ENCODE data around the gene HPRT1.

HPRT1 gene

DNA sequence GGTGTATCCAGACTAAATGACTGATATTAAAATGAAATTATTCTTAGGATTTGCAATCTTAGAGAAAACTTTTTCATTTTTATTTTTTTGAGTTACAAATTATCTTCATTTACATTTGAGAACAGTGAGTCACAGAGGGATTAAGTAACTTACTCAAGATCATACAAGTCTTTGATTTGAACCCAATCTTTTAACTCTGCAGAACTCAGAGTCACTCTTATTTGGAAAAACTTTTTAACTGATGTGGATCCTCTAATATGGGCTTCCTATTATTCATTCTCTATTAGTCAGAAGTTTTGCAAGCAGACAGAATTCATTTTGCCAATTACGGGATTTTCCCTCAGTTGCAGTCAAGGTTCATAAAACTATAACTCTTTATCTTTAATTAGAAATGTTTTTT, 20.1 kb downstream of the HPRT1 start:
- no peak for DNase-seq

DNA sequence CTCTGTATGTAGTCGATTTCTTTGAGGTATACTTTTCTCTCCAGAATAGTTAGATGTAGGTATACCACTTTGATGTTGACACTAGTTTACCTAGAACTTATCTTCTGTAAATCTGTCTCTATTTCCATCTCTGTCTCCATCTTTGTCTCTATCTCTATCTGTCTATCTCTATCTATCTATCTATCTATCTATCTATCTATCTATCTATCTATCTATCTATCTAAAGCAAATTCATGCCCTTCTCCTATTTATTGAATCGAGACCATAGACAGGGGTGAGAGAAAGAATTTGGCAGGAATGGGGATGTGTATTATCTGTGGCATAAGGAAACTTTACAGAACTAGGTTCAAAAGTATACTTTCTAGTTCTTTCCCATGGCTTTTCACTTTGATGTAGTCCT, 21.4 kb downstream of the HPRT1 start:
- no peak for DNase-seq

GRCh38 chrX:134482371-134482770, 22.4 kb downstream of the HPRT1 start:
- no peak for DNase-seq

DNA sequence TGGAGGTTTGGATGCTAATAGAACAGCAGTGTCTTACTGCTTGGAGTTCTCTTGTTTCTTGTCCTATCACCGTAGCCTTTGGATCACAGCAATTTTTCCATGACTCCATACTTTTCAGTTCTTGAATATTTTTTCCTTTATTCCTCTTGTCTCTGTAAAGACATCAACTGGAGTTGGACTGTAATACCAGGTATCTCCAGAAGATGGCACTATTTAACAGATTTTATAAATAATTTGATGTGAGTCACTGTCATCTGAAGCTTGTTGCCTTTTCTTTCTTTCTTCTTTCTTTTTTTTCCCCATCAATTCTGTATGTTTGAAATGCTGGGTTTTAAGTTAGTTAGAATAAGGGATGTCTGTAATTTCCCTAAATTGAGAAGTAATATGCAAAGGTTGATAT, 24.1 kb downstream of the HPRT1 start:
- DNase-seq, result no peak

DNA sequence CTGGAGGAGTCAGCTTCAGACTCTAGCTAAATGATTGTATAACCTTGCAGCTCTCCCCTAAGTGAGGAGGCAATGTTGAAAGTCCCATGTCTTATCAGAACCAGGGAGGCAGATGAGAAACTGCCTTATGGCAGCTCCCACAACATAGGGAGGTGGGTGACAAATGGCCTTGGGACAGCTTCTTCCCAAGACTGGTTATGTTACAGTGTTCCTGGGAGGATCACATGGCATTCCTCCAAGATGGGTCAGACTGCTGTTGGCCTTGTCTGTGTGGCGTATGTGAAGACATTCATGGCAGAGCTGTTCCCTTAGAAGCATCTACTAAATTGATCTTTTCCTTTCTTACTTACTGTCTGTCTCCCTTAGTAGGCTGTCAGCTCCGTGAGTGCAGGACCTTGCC, 42.0 kb downstream of the HPRT1 start:
- DNase-seq, result no peak

GRCh38 chrX:134502686-134503085, 42.7 kb downstream of the HPRT1 start:
- DNase-seq, result no peak

- no peak for DNase-seq
These were observed 52.6 kb downstream of the HPRT1 start for GRCh38 chrX:134512566-134512965.

DNA sequence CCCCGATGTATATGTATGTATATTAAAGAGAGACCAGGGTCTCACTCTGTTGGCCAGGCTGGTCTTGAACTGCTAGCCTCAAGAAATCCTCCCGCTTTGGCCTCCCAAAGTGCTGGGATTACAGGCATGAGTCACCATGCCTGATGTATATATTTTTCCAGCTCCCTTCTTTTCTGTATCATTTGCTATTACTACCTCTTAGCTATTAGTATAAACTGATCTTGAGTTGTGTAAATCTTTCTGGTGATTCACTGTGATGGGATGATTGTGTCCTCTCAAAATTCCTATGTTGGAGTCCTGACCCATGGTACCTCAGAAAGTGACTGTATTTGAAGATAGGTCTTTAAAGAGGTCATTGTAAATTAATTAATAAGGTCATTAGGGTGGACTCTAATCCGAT, 53.1 kb downstream of the HPRT1 start:
- DNase-seq, result no peak

GRCh38 chrX:134520860-134521390, 61.0 kb downstream of the HPRT1 start:
- DNase-seq, result no peak

GRCh38 chrX:134524181-134524580, 64.2 kb downstream of the HPRT1 start:
- no peak for DNase-seq

- DNase-seq, result no peak
These were observed 65.3 kb downstream of the HPRT1 start for GRCh38 chrX:134525086-134525792.

- no peak for DNase-seq
These were observed 66.4 kb downstream of the HPRT1 start for GRCh38 chrX:134526399-134526798.

GRCh38 chrX:134528960-134529359, 69.0 kb downstream of the HPRT1 start:
- DNase-seq, result no peak

DNA sequence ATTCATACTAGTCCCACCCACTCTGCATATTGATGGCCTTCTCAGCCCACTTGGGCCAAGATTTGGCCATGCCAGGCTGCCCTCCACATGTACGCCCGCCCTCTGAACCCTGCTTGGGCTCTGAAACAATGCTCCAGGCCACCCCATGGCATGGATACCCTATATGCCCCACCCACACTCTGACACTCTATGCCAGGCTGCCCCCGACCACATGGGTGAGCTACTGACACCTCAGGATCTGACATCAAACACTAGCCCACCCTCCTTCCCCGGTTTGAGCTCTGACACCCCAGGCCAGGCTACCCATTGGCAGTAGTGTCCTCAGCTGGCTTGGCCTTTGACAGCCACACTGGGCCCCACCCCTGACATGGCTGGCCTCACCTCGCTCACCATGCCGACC, 69.5 kb downstream of the HPRT1 start:
- DNase-seq, result no peak

- no peak for DNase-seq
These were observed 70.9 kb downstream of the HPRT1 start for GRCh38 chrX:134530845-134531244.

DNA sequence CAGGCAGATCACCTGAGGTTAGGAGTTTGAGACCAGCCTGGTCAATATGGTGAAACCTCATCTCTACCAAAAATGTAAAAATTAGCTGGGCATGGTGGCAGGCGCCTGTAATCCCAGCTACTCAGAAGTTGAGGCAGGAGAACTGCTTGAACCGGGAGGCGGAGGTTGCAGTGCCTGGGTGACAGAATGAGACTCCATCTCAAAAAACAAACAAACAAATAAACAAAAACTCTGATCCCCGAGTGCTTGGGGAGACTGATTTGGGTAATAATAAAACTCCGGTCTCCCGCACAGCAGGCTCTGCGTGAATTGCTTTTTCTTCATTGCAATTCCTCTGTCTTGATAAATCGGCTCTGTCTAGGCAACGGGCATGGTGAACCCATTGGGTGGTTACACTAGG, 73.4 kb downstream of the HPRT1 start:
- no peak for DNase-seq

DNA sequence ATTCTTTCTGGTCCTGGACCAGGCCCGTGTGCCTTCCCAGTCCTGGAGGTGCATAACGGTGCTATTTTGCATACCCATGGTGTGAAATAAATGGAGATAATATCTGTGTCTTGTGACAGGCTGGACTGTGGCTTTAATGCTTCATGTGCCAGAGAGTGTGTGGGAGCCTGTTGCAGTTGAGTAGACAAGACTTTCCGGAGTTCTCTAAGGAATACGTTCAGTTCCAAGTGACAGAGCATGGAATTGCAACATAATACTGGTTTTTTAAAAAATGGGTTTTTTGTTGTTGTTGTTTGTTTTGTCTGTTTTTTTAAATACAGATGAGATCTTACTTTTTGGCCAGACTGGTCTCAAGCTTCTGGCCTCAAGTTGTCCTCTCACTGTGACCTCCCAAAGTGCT, 74.0 kb downstream of the HPRT1 start:
- DNase-seq, result no peak

GRCh38 chrX:134537179-134537955, 77.4 kb downstream of the HPRT1 start:
- DNase-seq, result no peak

- DNase-seq, result no peak
These were observed 78.4 kb downstream of the HPRT1 start for GRCh38 chrX:134538316-134538715.

DNA sequence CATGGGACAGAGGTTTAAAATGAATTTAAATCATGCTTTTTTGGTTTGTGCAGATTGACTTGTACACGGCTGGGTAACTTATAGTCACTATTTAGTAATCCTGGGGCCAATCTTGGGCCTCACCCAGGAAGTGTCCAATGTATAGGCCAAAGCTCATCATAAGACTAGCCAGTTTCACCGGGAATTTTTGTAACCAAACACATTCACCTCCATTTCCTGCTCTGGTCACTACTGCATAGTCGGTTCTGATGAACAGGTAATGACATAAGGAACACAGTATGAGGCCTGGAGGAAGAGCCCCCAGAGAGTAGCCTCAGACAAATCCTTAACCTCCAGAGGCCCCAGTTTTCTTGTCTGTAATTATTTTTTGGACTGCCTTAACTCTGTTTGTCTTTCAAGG, 81.9 kb downstream of the HPRT1 start:
- DNase-seq, result no peak

- no peak for DNase-seq
These were observed 82.5 kb downstream of the HPRT1 start for GRCh38 chrX:134542485-134542884.

DNA sequence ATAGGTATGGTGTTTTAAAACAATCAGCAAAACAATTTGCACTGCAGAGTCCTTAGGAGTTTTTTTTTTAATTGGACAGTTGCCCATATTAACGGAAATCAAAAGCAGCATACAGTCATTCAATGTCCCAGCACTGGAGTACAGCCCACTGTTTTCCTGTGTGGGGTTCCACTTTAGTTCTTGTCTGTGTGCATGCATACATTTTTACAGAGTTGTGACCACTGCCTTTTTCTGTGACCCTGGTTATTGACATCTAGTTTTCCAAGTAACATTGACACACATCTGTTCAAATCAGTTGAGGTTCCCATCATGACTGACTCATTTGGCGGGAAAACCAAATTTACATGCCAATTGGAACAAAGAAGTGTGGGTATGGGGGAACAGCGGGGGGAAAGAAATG, 83.3 kb downstream of the HPRT1 start:
- DNase-seq, result no peak

DNA sequence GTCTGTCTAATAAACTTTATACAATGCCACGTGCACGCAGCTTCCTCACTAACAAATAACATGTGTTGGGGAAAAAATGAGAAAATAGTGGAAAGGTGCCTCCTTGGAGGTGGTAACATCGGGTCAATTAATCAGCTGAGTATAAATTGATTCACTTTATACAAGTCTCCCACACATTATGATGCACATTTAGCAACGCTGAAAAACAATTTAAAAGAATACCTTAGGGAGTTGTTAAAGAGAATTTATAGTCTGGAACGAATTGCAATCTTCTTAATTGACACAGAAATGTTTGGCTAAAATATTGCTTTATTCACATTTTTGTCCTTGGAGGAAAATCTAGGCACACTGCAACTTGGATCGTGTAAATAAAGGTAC, 84.2 kb downstream of the HPRT1 start:
- DNase-seq, result no peak

GRCh38 chrX:134544513-134545151, 84.7 kb downstream of the HPRT1 start:
- DNase-seq, result no peak
